B cell (primary cell): ENCODE data around the gene TEX52. TPM values are rescaled to one million over a fixed set of nuclear protein-coding genes. Genes with fewer than 3 reads are reported as not detected.

Source experiments
- ATAC-seq: fragments of 200-7000 bp; cut with Tn5 transposase; one replicate; pipeline ENCODE4 v1.10.0; 2021; ENCODE audit warnings: low read depth, mild to moderate bottlenecking, moderate number of reproducible peaks, moderate library complexity
- CTCF ChIA-PET: fragments of 350-600 bp; sonication (Branson Sonifier 250); formaldehyde crosslinking; loops from one replicate; lab custom pipeline; 2021; ENCODE audit warnings: antibody characterized with exemption, inconsistent platforms; lab: Charles Lee
- POLR2A ChIA-PET: fragments of 350-600 bp; sonication (Branson Sonifier 250); formaldehyde crosslinking; loops from one replicate; lab custom pipeline; 2021; ENCODE audit warnings: antibody characterized with exemption; lab: Charles Lee
- DNase-seq: peaks from one replicate; pipeline ENCODE4 v3.0.0; 2013
- H2AFZ ChIP-seq: 2 replicates; pipeline ENCODE4 v1.6.1; 2012; ENCODE audit warnings: mild to moderate bottlenecking, low read depth, low read length; ENCODE audit not compliant: insufficient read depth, poor library complexity, severe bottlenecking
- H3K27ac ChIP-seq, 2 donors: 1 replicate in 1 of 2; 2 replicates in 1 of 2; pipeline ENCODE4 v1.5.1; 2012 to 2013; ENCODE audit warnings: low read length in 2 of 2, mild to moderate bottlenecking in 2 of 2, moderate library complexity in 1 of 2
- H3K27me3 ChIP-seq, 4 experiments: fragments of 200-600 bp in 1 of 4; sonication (generic) in 1 of 4; replicated peaks in 1 of 4; 1 replicate in 2 of 4; 2 replicates in 2 of 4; pipeline versions ENCODE4 v1.6.1 to v1.7.0; 2013 to 2016; ENCODE audit warnings: low read length in 3 of 4, mild to moderate bottlenecking in 2 of 4, mixed read lengths in 1 of 4, moderate library complexity in 1 of 4; ENCODE audit not compliant: insufficient read depth in 4 of 4, control insufficient read depth in 3 of 4; ENCODE audit errors: control extremely low read depth in 1 of 4
- H3K36me3 ChIP-seq, 2 experiments: replicated peaks in 1 of 2; 1 replicate in 1 of 2; 2 replicates in 1 of 2; pipeline versions ENCODE4 v1.6.1 to v1.7.1; 2013; ENCODE audit warnings: low read length in 1 of 2; ENCODE audit not compliant: insufficient read depth in 2 of 2, control insufficient read depth in 1 of 2; ENCODE audit errors: control extremely low read depth in 1 of 2, extremely low read depth in 1 of 2
- H3K4me1 ChIP-seq, 2 donors: fragments of 200-600 bp in 1 of 2; sonication (generic) in 1 of 2; 1 replicate in 1 of 2; 2 replicates in 1 of 2; pipeline versions ENCODE4 v1.5.1 to v1.6.1; 2013 to 2017; ENCODE audit warnings: low read length in 2 of 2; ENCODE audit not compliant: control insufficient read depth in 2 of 2, insufficient read depth in 2 of 2
- H3K4me2 ChIP-seq: replicated peaks from 2 replicates; pipeline ENCODE3; 2012; ENCODE audit warnings: mild to moderate bottlenecking, low read depth, low read length; ENCODE audit not compliant: poor library complexity, severe bottlenecking
- H3K4me3 ChIP-seq, 5 experiments: fragments of 200-600 bp in 1 of 5; sonication (generic) in 1 of 5; 1 replicate in 3 of 5; 2 replicates in 2 of 5; pipeline versions ENCODE4 v1.5.1 to v1.7.0; 2011 to 2016; ENCODE audit warnings: low read length in 4 of 5, mild to moderate bottlenecking in 4 of 5, low read depth in 2 of 5, control low read depth in 1 of 5, moderate library complexity in 1 of 5; ENCODE audit not compliant: insufficient read depth in 1 of 5; ENCODE audit errors: control extremely low read depth in 1 of 5, extremely low read depth in 1 of 5
- H3K79me2 ChIP-seq: fragments of 200-600 bp; sonication (generic); one replicate; pipeline ENCODE4 v1.6.0; 2016; ENCODE audit warnings: low read length; ENCODE audit not compliant: control insufficient read depth, insufficient read depth
- H3K9ac ChIP-seq: fragments of 200-600 bp; sonication (generic); 2 replicates; pipeline ENCODE4 v1.6.1; 2017; ENCODE audit warnings: mild to moderate bottlenecking, low read length, moderate library complexity
- H3K9me3 ChIP-seq, 3 donors: one replicate each; pipeline versions ENCODE4 v1.6.1 to v1.7.1; 2013; ENCODE audit warnings: low read length in 2 of 3; ENCODE audit not compliant: control insufficient read depth in 2 of 3, insufficient read depth in 1 of 3; ENCODE audit errors: control extremely low read depth in 1 of 3
- H4K20me1 ChIP-seq: 2 replicates; pipeline ENCODE4 v1.6.0; 2012; ENCODE audit warnings: mild to moderate bottlenecking, low read length; ENCODE audit not compliant: insufficient read depth, control insufficient read depth, poor library complexity, severe bottlenecking
- H3K27ac Mint-ChIP-seq: one replicate; pipeline ENCODE4 v1.8.0; 2021; ENCODE audit warnings: mixed read lengths
- H3K27me3 Mint-ChIP-seq: one replicate; pipeline ENCODE4 v1.8.0; 2021; ENCODE audit warnings: mixed read lengths
- H3K4me1 Mint-ChIP-seq: one replicate; pipeline ENCODE4 v1.8.0; 2021; ENCODE audit warnings: mixed read lengths
- H3K4me3 Mint-ChIP-seq: one replicate; pipeline ENCODE4 v1.8.0; 2021; ENCODE audit warnings: mixed read lengths
- H3K9me3 Mint-ChIP-seq: one replicate; pipeline ENCODE4 v1.8.0; 2022; ENCODE audit warnings: mixed read lengths; ENCODE audit not compliant: insufficient read depth
- CTCF ChIP-seq: fragments of 200-600 bp; IDR thresholded peaks from one replicate; pipeline ENCODE4 v1.8.0; 2022; ENCODE audit warnings: antibody characterized with exemption, mild to moderate bottlenecking
- EZH2 ChIP-seq: IDR thresholded peaks from 2 replicates; pipeline ENCODE4 v1.6.1; 2012; ENCODE audit warnings: borderline replicate concordance, low read depth, mild to moderate bottlenecking, moderate library complexity, low read length; ENCODE audit not compliant: insufficient read depth, poor library complexity, severe bottlenecking
- WGBS: methylation state at CpG from one replicate; pipeline ENCODE4 v1.1.5; 2013; ENCODE audit warnings: missing lambda C conversion rate; ENCODE audit not compliant: insufficient coverage; 5-methylcytosine and 5-hydroxymethylcytosine counted together
- intact Hi-C: fragments of 100-400 bp; cut with micrococcal nuclease; formaldehyde crosslinking; loops from one replicate; pipeline ENCODE4 v1.10.0; 2022
- polyA plus RNA-seq: library from polyadenylated mRNA; depleted of rRNA; stranded (reverse); fragments of >200 nt; gene quantifications from 2 replicates; pipeline ENCODE4 v1.2.3, GENCODE V29; 2012
- total RNA-seq, 2 donors: library from RNA; stranded (reverse); fragments of 120-200 nt in 1 of 2; gene quantifications; 1 replicate in 1 of 2; 2 replicates in 1 of 2; pipeline versions ENCODE4 v1.2.3 to v1.2.4, GENCODE V29; 2013 to 2022

TEX52 gene
- total and polyA plus RNA-seq, 2 donors (not counting 1 experiment from before 2014, with no cell fraction given): not detected

- Mint-ChIP-seq H3K4me3 (peak within 1 kb of the TSS; percentile 100), H3K27ac (peak within 1 kb of the TSS; percentile 99), H3K4me1 (peaks cover 32% of the 10 kb centered on the region), H3K9me3 (no peaks in the 10 kb centered on the region), H3K27me3 (no peaks in the 10 kb centered on the region)
- Histone ChIP-seq H3K36me3 (peaks cover 0 to 8% of the 10 kb centered on the region in 2 experiments), H3K79me2 (peaks cover 56% of the 10 kb centered on the region), H3K4me1 (peaks cover 14 to 16% of the 10 kb centered on the region in 2 donors), H4K20me1 (peaks cover 10% of the 10 kb centered on the region), H3K4me3 (peak within 1 kb of the TSS; percentile 56 to 99 (median 87)), H3K9me3 (no peaks in the 10 kb centered on the region), H3K27ac (peak within 1 kb of the TSS; percentile 79 to 90), H3K4me2 (peak within 1 kb of the TSS; percentile 81), H3K9ac (peak within 1 kb of the TSS; percentile 87), H3K27me3 (no peaks in the 10 kb centered on the region), H2AFZ (peak within 1 kb of the TSS; percentile 94)
- TF ChIP-seq CTCF (no peak), EZH2 (no peak)
- intact Hi-C loops: loop anchor here (1.0 to 5.0 kb wide), 5 partner anchors 18 to 1010 kb away; partner anchors contain the start of genes CRACR2A and FKBP4
- CTCF ChIA-PET: interaction anchor here (0.6 to 2.4 kb wide), 6 partner anchors 16 to 78 kb away, joined by 3 to 13 read pairs (median 4); partner anchors contain the start of gene TULP3
- ATAC-seq (peak; percentile 94), DNase-seq (peak; percentile 99)
- 0% methylated on average over 39 of the region's 48 CpGs for WGBS
- POLR2A ChIA-PET: interaction anchor here (1.6 kb wide), 1 partner anchor 17 kb away, joined by 17 read pairs; the partner anchor contains the start of gene FKBP4
Observed at GRCh38 chr12:2812290-2813213, 44.3 kb downstream of the TEX52 start, which contains the start of gene ITFG2. Gene ITFG2 (plus strand): TSS chr12:2812668. CDS start chr12:2812761, 93 bp downstream.
